Uterus (tissue), 4 donors: ENCODE data around the gene RBM38. TPM values are rescaled to one million over a fixed set of nuclear protein-coding genes. Genes with fewer than 3 reads are reported as not detected.
"Not testable (repeated sequence)": the region's sequence is repeated elsewhere in the genome, so short reads cannot be mapped to it uniquely, and the experiment has no call there.

Experiments
- DNase-seq, 2 donors: peaks; one replicate each; pipeline ENCODE4 v3.0.0-alpha.2; 2019 to 2020
- H3K27ac ChIP-seq, 2 donors: fragments of 200-600 bp; sonication (generic); 1 replicate in 1 of 2; 2 replicates in 1 of 2; pipeline ENCODE4 v1.5.1; 2016 to 2018
- H3K27me3 ChIP-seq, 2 donors: fragments of 200-600 bp; sonication (generic); one replicate each; pipeline ENCODE4 v1.5.1; 2018 to 2019; ENCODE audit warnings: control low read depth in 1 of 2
- H3K36me3 ChIP-seq, 2 donors: fragments of 200-600 bp; sonication (generic); one replicate each; pipeline ENCODE4 v1.5.1; 2019; ENCODE audit warnings: control low read depth in 1 of 2
- H3K4me1 ChIP-seq, 2 donors: fragments of 200-600 bp; sonication (generic); one replicate each; pipeline ENCODE4 v1.5.1; 2018 to 2019; ENCODE audit warnings: control low read depth in 1 of 2
- H3K4me3 ChIP-seq, 2 donors: fragments of 200-600 bp; sonication (generic); 1 replicate in 1 of 2; 2 replicates in 1 of 2; pipeline ENCODE4 v1.5.1; 2018 to 2019; ENCODE audit warnings: mild to moderate bottlenecking in 1 of 2
- H3K9me3 ChIP-seq, 2 donors: fragments of 200-600 bp; sonication (generic); one replicate each; pipeline ENCODE4 v1.5.1; 2019; ENCODE audit warnings: control low read depth in 1 of 2
- CTCF ChIP-seq, 4 experiments: fragments of 200-600 bp in 2 of 4; fragments of 450-650 bp in 2 of 4; sonication (generic) in 2 of 4; IDR thresholded peaks; one replicate each; pipeline ENCODE4 v1.5.1; 2016 to 2019; ENCODE audit warnings: antibody characterized with exemption in 4 of 4, mild to moderate bottlenecking in 2 of 4, moderate library complexity in 1 of 4
- POLR2A ChIP-seq, 2 donors: fragments of 450-650 bp; IDR thresholded peaks; one replicate each; pipeline ENCODE4 v1.6.1; 2016; ENCODE audit warnings: antibody characterized with exemption in 2 of 2, mild to moderate bottlenecking in 1 of 2, moderate library complexity in 1 of 2
- intact Hi-C: fragments of 100-400 bp; cut with DNase I; formaldehyde crosslinking; loops from one replicate; pipeline ENCODE4 v1.15.1; 2023; ENCODE audit warnings: low total_unique reads
- total RNA-seq, 4 donors: library from RNA; depleted of rRNA in 3 of 4; stranded (reverse); fragments of >200 nt in 3 of 4; gene quantifications; one replicate each; pipeline versions ENCODE4 v1.1.0 to v1.2.4, GENCODE V29; 2014 to 2023
- donor health status: DM: yes; HTN: yes; CAD: no.

RBM38 gene
- total RNA-seq, 4 donors from 2014 or later, result 1.2 to 48.6 (median 8.8) TPM

GRCh38 chr20:57416296-57417022 lies 25.3 kb downstream of the RBM38 start:
- no peak for TF ChIP-seq CTCF (IDR thresholded peaks at IDR 0.05)
- no peak for TF ChIP-seq POLR2A (IDR thresholded peaks at IDR 0.05)
- Histone ChIP-seq H3K9me3 (no peaks in the 10 kb centered on the region), H3K4me3 (no peak overlapping the region), H3K4me1 (peaks cover 0 to 6% of the 10 kb centered on the region in 2 donors), H3K36me3 (no peaks in the 10 kb centered on the region), H3K27me3 (no peaks in the 10 kb centered on the region), H3K27ac (no peak overlapping the region)
- DNase-seq, result no peak
- intact Hi-C loops, result no loop called here

- TF ChIP-seq POLR2A (IDR thresholded peaks at IDR 0.05) (no peak), CTCF (IDR thresholded peaks at IDR 0.05) (no peak)
These were observed 26.0 kb downstream of the RBM38 start for GRCh38 chr20:57417051-57417689.

GRCh38 chr20:57417830-57418780 lies 26.9 kb downstream of the RBM38 start:
- no peak overlapping the region for H3K27ac ChIP-seq
- no peak overlapping the region for H3K4me3 ChIP-seq
- no peaks in the 10 kb centered on the region for H3K9me3 ChIP-seq
- DNase-seq, result no peak
- intact Hi-C loops, result no loop called here
- no peaks in the 10 kb centered on the region for H3K36me3 ChIP-seq
- TF ChIP-seq POLR2A (IDR thresholded peaks at IDR 0.05), result no peak
- no peak for TF ChIP-seq CTCF (IDR thresholded peaks at IDR 0.05)
- peaks cover 0 to 6% of the 10 kb centered on the region in 2 donors for H3K4me1 ChIP-seq
- H3K27me3 ChIP-seq, result no peaks in the 10 kb centered on the region

More at GRCh38 chr20:57417051-57417689, 26.0 kb downstream of the RBM38 start:
- Histone ChIP-seq H3K9me3 (no peaks in the 10 kb centered on the region), H3K27me3 (no peaks in the 10 kb centered on the region), H3K27ac (no peak overlapping the region), H3K4me3 (no peak overlapping the region), H3K36me3 (no peaks in the 10 kb centered on the region), H3K4me1 (peaks cover 0 to 6% of the 10 kb centered on the region in 2 donors)
- intact Hi-C loops, result no loop called here
- no peak for DNase-seq

GRCh38 chr20:57419479-57419878 lies 28.3 kb downstream of the RBM38 start:
- H3K4me3 ChIP-seq, intact Hi-C loops, H3K9me3 ChIP-seq, H3K4me1 ChIP-seq, DNase-seq, H3K27ac ChIP-seq, H3K27me3 ChIP-seq, H3K36me3 ChIP-seq: not testable (repeated sequence)

GRCh38 chr20:57420571-57421252 lies 29.5 kb downstream of the RBM38 start:
- intact Hi-C loops, result no loop called here
- Histone ChIP-seq H3K27ac (no peak overlapping the region), H3K27me3 (no peaks in the 10 kb centered on the region), H3K36me3 (no peaks in the 10 kb centered on the region), H3K4me1 (no peaks in the 10 kb centered on the region), H3K4me3 (no peak overlapping the region), H3K9me3 (no peaks in the 10 kb centered on the region)
- TF ChIP-seq CTCF (IDR thresholded peaks at IDR 0.05) (no peak), POLR2A (IDR thresholded peaks at IDR 0.05) (no peak)
- DNase-seq, result no peak
